Uterus (tissue), 4 donors: ENCODE data around the gene PLXNA4. TPM values are rescaled to one million over a fixed set of nuclear protein-coding genes. Genes with fewer than 3 reads are reported as not detected.
A peak's percentile ranks its signal among the peaks of the same experiment; 100 is the strongest.

Source experiments
- DNase-seq, 2 donors: peaks; one replicate each; pipeline ENCODE4 v3.0.0-alpha.2; 2019 to 2020
- H3K27ac ChIP-seq, 2 donors: fragments of 200-600 bp; sonication (generic); 1 replicate in 1 of 2; 2 replicates in 1 of 2; pipeline ENCODE4 v1.5.1; 2016 to 2018
- H3K27me3 ChIP-seq, 2 donors: fragments of 200-600 bp; sonication (generic); one replicate each; pipeline ENCODE4 v1.5.1; 2018 to 2019; ENCODE audit warnings: control low read depth in 1 of 2
- H3K36me3 ChIP-seq, 2 donors: fragments of 200-600 bp; sonication (generic); one replicate each; pipeline ENCODE4 v1.5.1; 2019; ENCODE audit warnings: control low read depth in 1 of 2
- H3K4me1 ChIP-seq, 2 donors: fragments of 200-600 bp; sonication (generic); one replicate each; pipeline ENCODE4 v1.5.1; 2018 to 2019; ENCODE audit warnings: control low read depth in 1 of 2
- H3K4me3 ChIP-seq, 2 donors: fragments of 200-600 bp; sonication (generic); 1 replicate in 1 of 2; 2 replicates in 1 of 2; pipeline ENCODE4 v1.5.1; 2018 to 2019; ENCODE audit warnings: mild to moderate bottlenecking in 1 of 2
- H3K9me3 ChIP-seq, 2 donors: fragments of 200-600 bp; sonication (generic); one replicate each; pipeline ENCODE4 v1.5.1; 2019; ENCODE audit warnings: control low read depth in 1 of 2
- POLR2A ChIP-seq, 2 donors: fragments of 450-650 bp; IDR thresholded peaks; one replicate each; pipeline ENCODE4 v1.6.1; 2016; ENCODE audit warnings: antibody characterized with exemption in 2 of 2, mild to moderate bottlenecking in 1 of 2, moderate library complexity in 1 of 2
- intact Hi-C: fragments of 100-400 bp; cut with DNase I; formaldehyde crosslinking; loops from one replicate; pipeline ENCODE4 v1.15.1; 2023; ENCODE audit warnings: low total_unique reads
- total RNA-seq, 4 donors: library from RNA; depleted of rRNA in 3 of 4; stranded (reverse); fragments of >200 nt in 3 of 4; gene quantifications; one replicate each; pipeline versions ENCODE4 v1.1.0 to v1.2.4, GENCODE V29; 2014 to 2023
- TF ChIP-seq, protein P1 (sequence below), 4 experiments: fragments of 200-600 bp in 2 of 4; fragments of 450-650 bp in 2 of 4; sonication (generic) in 2 of 4; IDR thresholded peaks; one replicate each; pipeline ENCODE4 v1.5.1; 2016 to 2019; ENCODE audit warnings: antibody characterized with exemption in 4 of 4, mild to moderate bottlenecking in 2 of 4, moderate library complexity in 1 of 4
- donor health status: DM: yes; HTN: yes; CAD: no.

The PLXNA4 gene
- total RNA-seq, 4 donors from 2014 or later, result 4.1 to 16.5 (median 7.7) TPM

DNA sequence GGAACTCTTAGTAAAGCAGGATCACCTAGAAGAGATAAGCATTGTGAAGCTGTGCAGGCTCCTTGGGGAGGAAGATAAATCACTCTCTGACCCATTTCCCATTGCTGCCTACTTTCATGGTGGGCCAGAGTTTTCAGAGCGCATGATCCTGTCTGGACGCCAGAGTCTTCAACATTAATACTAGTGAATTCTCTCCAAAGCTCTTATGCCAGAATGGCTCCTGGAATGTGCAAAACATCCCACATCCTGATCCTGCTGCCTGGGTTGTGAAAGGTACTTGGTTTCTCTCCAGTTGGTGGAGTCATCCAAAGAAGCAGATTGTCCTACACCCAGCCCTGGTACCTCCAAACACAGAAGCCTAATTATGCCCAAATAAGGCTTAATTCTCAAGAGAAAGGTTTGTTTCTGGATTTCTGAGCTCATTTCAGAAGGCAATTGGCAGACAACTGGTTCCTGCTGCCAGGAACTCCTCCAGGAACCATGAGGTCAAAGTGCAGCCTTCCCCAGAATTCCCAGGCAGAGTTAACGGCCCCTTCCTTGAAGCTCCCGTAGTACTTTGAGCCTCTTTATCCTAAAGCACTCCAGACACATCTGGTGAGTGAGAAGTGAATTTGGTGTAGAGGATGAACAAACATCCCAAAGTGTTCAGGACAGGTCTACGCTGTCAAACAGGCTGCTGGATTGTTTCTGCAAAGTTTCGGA, 495.2 kb downstream of the PLXNA4 start:
- no peak overlapping the region for H3K4me3 ChIP-seq
- peak; percentile 71 to 84 for DNase-seq
- H3K36me3 ChIP-seq, result no peaks in the 10 kb centered on the region
- peak overlapping the region; percentile 70 to 74 for H3K27ac ChIP-seq
- intact Hi-C loops, result no loop called here
- no peaks in the 10 kb centered on the region for H3K9me3 ChIP-seq
- peaks cover 0 to 10% of the 10 kb centered on the region in 2 donors for H3K4me1 ChIP-seq
- no peaks in the 10 kb centered on the region for H3K27me3 ChIP-seq
- no peak for TF ChIP-seq POLR2A (IDR thresholded peaks at IDR 0.05)

DNA sequence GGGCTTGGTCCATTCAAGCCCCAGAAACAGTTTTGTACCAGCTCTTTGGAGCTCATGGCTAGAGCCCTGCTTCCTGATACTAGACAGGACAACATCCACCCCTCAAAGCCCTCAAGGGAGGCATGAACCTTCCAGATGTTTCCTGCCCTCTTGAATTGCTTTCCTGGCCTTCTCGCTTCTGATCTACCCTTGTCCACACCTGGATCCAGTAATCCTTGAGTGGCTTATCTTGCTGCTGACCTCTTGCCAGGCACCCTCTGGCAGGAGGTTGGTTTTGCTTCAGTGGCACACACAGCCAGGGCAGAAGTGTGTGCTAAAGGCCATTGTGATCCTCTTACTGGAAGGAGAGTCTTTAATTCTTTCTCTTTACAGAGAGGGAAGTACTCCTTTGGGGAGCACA, 495.8 kb downstream of the PLXNA4 start:
- peaks cover 0 to 10% of the 10 kb centered on the region in 2 donors for H3K4me1 ChIP-seq
- H3K4me3 ChIP-seq, result no peak overlapping the region
- DNase-seq, result peak; percentile 28 to 51
- TF ChIP-seq POLR2A (IDR thresholded peaks at IDR 0.05), result no peak
- TF ChIP-seq, protein P1, sequence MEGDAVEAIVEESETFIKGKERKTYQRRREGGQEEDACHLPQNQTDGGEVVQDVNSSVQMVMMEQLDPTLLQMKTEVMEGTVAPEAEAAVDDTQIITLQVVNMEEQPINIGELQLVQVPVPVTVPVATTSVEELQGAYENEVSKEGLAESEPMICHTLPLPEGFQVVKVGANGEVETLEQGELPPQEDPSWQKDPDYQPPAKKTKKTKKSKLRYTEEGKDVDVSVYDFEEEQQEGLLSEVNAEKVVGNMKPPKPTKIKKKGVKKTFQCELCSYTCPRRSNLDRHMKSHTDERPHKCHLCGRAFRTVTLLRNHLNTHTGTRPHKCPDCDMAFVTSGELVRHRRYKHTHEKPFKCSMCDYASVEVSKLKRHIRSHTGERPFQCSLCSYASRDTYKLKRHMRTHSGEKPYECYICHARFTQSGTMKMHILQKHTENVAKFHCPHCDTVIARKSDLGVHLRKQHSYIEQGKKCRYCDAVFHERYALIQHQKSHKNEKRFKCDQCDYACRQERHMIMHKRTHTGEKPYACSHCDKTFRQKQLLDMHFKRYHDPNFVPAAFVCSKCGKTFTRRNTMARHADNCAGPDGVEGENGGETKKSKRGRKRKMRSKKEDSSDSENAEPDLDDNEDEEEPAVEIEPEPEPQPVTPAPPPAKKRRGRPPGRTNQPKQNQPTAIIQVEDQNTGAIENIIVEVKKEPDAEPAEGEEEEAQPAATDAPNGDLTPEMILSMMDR (IDR thresholded peaks at IDR 0.05), result no peak
- peak overlapping the region; percentile 70 to 74 for H3K27ac ChIP-seq
- H3K27me3 ChIP-seq, result no peaks in the 10 kb centered on the region
- no peaks in the 10 kb centered on the region for H3K9me3 ChIP-seq
- H3K36me3 ChIP-seq, result no peaks in the 10 kb centered on the region
- intact Hi-C loops, result no loop called here

DNA sequence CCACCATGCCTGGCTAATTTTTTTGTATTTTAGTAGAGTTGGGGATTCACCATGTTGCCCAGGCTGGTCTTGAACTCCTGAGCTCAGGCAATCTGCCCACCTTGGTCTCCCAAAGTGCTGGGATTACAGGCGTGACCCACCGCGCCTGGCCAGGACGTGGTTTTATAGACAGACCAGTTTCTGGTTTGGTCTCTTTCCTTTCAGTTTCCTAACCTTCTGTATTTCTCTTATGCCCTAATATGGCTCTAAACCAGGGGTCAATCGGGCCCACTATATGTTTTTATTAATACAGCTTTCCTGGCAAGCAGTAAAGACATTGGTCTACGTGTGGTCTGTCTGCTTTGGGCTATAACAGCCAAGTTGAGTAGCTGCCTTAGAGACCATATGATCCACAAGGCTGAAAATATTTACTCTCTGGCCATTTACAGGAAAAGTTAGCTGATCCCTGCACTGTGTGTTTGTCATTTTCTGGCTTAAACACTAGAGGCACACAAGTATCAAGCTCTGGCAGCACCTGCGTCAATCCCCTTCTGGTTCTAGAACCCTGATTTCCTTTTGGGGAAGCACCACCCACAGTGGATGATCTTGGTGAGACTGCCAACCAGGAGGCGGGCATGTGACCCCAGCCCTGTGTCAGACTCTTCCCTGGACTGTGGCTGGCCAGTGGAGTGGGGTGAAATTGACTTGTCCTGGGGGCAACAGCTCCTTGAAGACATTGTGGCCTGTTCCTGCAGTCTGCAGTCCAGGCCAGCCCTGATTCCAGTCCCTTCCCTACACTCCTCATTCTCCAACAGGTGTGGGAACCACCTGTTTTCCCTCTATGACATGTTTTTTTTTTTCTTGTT, 497.2 kb downstream of the PLXNA4 start:
- Histone ChIP-seq H3K9me3 (no peaks in the 10 kb centered on the region), H3K4me1 (peaks cover 0 to 10% of the 10 kb centered on the region in 2 donors), H3K36me3 (no peaks in the 10 kb centered on the region), H3K27me3 (no peaks in the 10 kb centered on the region), H3K4me3 (no peak overlapping the region), H3K27ac (no peak overlapping the region)
- DNase-seq, result no peak
- TF ChIP-seq POLR2A (IDR thresholded peaks at IDR 0.05), result no peak
- TF ChIP-seq, protein P1 (IDR thresholded peaks at IDR 0.05), result no peak
- intact Hi-C loops, result no loop called here

DNA sequence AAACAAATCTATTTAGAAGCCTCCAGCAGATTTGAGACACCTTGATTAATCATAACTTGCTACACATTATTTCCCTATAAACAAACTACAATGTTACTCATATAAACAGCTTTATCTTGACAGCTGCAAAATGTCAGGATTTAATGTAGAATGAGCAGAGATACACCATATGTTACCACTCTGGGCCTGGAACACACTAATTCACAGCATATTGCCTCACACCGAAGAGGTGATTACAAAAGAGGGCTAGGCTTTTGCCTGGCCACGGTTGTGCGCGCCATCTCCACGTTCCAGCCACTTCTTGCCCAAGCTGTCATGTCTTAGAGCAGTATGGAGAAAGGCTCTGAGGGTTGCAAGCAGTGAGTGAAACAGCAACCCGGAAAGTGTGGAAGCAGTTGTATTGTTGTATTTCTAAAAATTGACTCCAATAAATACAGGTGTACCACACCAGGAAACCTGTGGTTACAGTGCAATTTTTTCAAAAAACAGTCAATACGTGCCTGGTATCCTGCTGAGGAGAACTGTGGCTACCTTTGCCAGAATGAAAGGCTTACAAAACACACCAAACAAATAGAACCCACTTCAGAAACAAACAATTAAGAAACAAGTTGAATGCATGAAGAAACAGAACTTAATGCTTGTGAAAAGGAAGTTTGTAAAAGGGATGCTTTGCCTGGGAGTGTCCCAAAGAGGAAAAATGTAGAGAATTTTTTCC, 498.1 kb downstream of the PLXNA4 start:
- peak overlapping the region in 1 of 2 donors; percentile 24 for H3K27ac ChIP-seq
- no peaks in the 10 kb centered on the region for H3K27me3 ChIP-seq
- intact Hi-C loops, result no loop called here
- peaks cover 0 to 10% of the 10 kb centered on the region in 2 donors for H3K4me1 ChIP-seq
- H3K9me3 ChIP-seq, result no peaks in the 10 kb centered on the region
- no peaks in the 10 kb centered on the region for H3K36me3 ChIP-seq
- DNase-seq, result peak; percentile 46 to 56
- TF ChIP-seq POLR2A (IDR thresholded peaks at IDR 0.05), result no peak
- TF ChIP-seq, protein P1 (IDR thresholded peaks at IDR 0.05), result no peak
- H3K4me3 ChIP-seq, result no peak overlapping the region

DNA sequence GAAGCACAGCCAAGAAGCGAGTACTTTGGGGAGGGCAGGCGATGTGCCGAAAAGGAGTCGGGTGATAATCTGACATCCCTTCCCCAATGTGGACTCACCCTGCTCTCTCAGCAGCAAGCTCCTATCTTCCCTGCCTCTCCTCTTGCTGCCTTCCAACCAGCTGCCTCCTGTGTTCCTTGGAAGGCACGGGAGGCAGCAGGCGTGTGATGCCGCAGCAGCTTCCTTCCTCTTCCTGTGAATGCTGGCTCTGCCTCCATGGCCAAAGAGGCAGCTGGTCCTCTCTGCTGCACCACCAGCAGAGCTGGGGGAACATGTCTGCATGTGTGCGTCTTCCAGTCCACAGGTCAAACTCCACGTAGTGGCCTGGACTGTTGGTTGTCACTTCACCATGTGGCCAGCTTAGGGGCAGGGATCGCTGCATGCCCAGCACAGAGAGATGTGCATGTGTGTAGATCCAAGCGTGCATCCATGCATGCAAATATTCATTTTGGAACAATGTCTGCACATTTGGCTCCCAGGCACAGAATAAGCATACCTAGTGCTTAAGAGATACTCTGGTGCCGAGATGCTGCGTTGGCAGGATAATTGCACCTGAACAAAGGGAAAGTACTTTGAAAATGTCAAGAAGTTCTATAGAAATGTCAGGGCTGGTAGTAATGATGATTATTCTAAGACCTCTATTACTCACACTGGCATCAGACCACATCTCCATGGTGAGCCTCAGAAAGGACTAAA, 499.8 kb downstream of the PLXNA4 start:
- Histone ChIP-seq H3K4me1 (peaks cover 0 to 4% of the 10 kb centered on the region in 2 donors), H3K9me3 (no peaks in the 10 kb centered on the region), H3K4me3 (no peak overlapping the region), H3K27ac (no peak overlapping the region), H3K36me3 (no peaks in the 10 kb centered on the region), H3K27me3 (no peaks in the 10 kb centered on the region)
- intact Hi-C loops, result no loop called here
- no peak for DNase-seq
- TF ChIP-seq, protein P1 (IDR thresholded peaks at IDR 0.05), result no peak
- TF ChIP-seq POLR2A (IDR thresholded peaks at IDR 0.05), result no peak
